Right lobe of liver (tissue), 6 donors: Measurements from ENCODE around the gene KIF11. TPM values are rescaled to one million over a fixed set of nuclear protein-coding genes. Genes with fewer than 3 reads are reported as not detected.

Source experiments
- ATAC-seq, 4 donors: fragments of 200-7000 bp; cut with Tn5 transposase; one replicate each; pipeline ENCODE4 v1.9.1; 2020; ENCODE audit warnings: mild to moderate bottlenecking in 4 of 4, moderate library complexity in 4 of 4
- DNase-seq, 3 donors: peaks; one replicate each; pipeline ENCODE4 v3.0.0-alpha.2; 2020
- H3K27ac ChIP-seq, 3 donors: fragments of 200-600 bp; one replicate each; pipeline ENCODE4 v1.8.0; 2022
- H3K27me3 ChIP-seq, 2 donors: fragments of 200-600 bp; one replicate each; pipeline ENCODE4 v1.8.0; 2022
- H3K36me3 ChIP-seq, 4 donors: fragments of 200-600 bp; sonication (generic) in 1 of 4; one replicate each; pipeline versions ENCODE4 v1.5.1 to v1.8.0; 2017 to 2022; ENCODE audit warnings: control low read depth in 1 of 4
- H3K4me1 ChIP-seq, 4 donors: fragments of 200-600 bp; sonication (generic) in 1 of 4; one replicate each; pipeline versions ENCODE4 v1.5.1 to v1.8.0; 2017 to 2022; ENCODE audit warnings: control low read depth in 1 of 4
- H3K4me3 ChIP-seq, 3 donors: fragments of 200-600 bp; one replicate each; pipeline ENCODE4 v1.8.0; 2022
- H3K9me3 ChIP-seq, 4 donors: fragments of 200-600 bp; sonication (generic) in 1 of 4; one replicate each; pipeline versions ENCODE4 v1.5.1 to v1.8.0; 2017 to 2022; ENCODE audit warnings: control low read depth in 1 of 4
- CTCF ChIP-seq, 4 donors: fragments of 200-600 bp in 3 of 4; fragments of 450-650 bp in 1 of 4; IDR thresholded peaks; one replicate each; pipeline versions ENCODE4 v1.5.1 to v1.8.0; 2016 to 2022; ENCODE audit warnings: antibody characterized with exemption in 4 of 4, mild to moderate bottlenecking in 2 of 4
- POLR2A ChIP-seq: fragments of 450-650 bp; IDR thresholded peaks from one replicate; pipeline ENCODE4 v1.6.1; 2017; ENCODE audit warnings: antibody characterized with exemption, mild to moderate bottlenecking
- WGBS: methylation state at CpG from one replicate; pipeline ENCODE4 v1.1.6; 2018; ENCODE audit warnings: low coverage, low lambda C conversion rate; ENCODE audit not compliant: insufficient coverage; ENCODE audit errors: missing lambda C conversion rate; 5-methylcytosine and 5-hydroxymethylcytosine counted together
- intact Hi-C, 2 donors: fragments of 100-400 bp; cut with DNase I; formaldehyde crosslinking; loops; one replicate each; pipeline versions ENCODE4 v1.11.2 to v1.14.1; 2022
- total RNA-seq, 6 experiments: library from RNA; depleted of rRNA in 2 of 6; stranded (reverse); fragments of >200 nt in 2 of 6; fragmentation: NEBNext Ultra II Directional in 3 of 6; extraction: Animal tissue kit (Norgen Biotek cat#: 25700) in 3 of 6; gene quantifications; one replicate each; pipeline versions ENCODE4 v1.1.0 to v1.2.4, GENCODE V29; 2016 to 2023
- donor health status: DM: no; HTN: yes; CAD: no.
- donor health status: DM: no; HTN: no; CAD: no.
- donor health status: DM: no; HTN: no; CAD: no.
- donor health status: DM: no; HTN: yes; CAD: no.
- donor health status: DM: no; HTN: yes; CAD: no.

KIF11 gene
- total RNA-seq, 6 experiments from 2014 or later: 0.35 to 1.4 (median 0.83) TPM

- Histone ChIP-seq H3K27me3 (no peaks in the 10 kb centered on the region), H3K36me3 (no peaks in the 10 kb centered on the region), H3K4me3 (no peak overlapping the region), H3K9me3 (no peaks in the 10 kb centered on the region), H3K4me1 (peaks cover 0 to 5% (median 0%) of the 10 kb centered on the region in 4 donors), H3K27ac (no peak overlapping the region)
- WGBS: 80% methylated on average over 1 of the region's 1 CpG
- ATAC-seq (no peak), DNase-seq (no peak)
- TF ChIP-seq POLR2A: no peak
- TF ChIP-seq CTCF (IDR thresholded peaks at IDR 0.05): no peak
- intact Hi-C loops: no loop called here
Measured at GRCh38 chr10:92598321-92598720, 5.4 kb downstream of the KIF11 start.

- Histone ChIP-seq H3K36me3 (no peaks in the 10 kb centered on the region), H3K4me1 (no peaks in the 10 kb centered on the region), H3K9me3 (no peaks in the 10 kb centered on the region), H3K27ac (no peak overlapping the region), H3K27me3 (no peaks in the 10 kb centered on the region), H3K4me3 (no peak overlapping the region)
- no peak for DNase-seq
- ATAC-seq: no peak
- no peak for TF ChIP-seq POLR2A
- no peak for TF ChIP-seq CTCF (IDR thresholded peaks at IDR 0.05)
- 83% methylated on average over 2 of the region's 2 CpGs for WGBS
- intact Hi-C loops: no loop called here
Measured at GRCh38 chr10:92604841-92605240, 11.9 kb downstream of the KIF11 start.

- DNase-seq (no peak), ATAC-seq (no peak)
- H3K27ac ChIP-seq: no peak overlapping the region
- no peaks in the 10 kb centered on the region for H3K9me3 ChIP-seq
- H3K4me1 ChIP-seq: no peaks in the 10 kb centered on the region
- H3K36me3 ChIP-seq: no peaks in the 10 kb centered on the region
- no peak overlapping the region for H3K4me3 ChIP-seq
- TF ChIP-seq CTCF (IDR thresholded peaks at IDR 0.05): no peak
- no peak for TF ChIP-seq POLR2A
- 95% methylated on average over 3 of the region's 3 CpGs for WGBS
- intact Hi-C loops: no loop called here
- no peaks in the 10 kb centered on the region for H3K27me3 ChIP-seq
Measured at GRCh38 chr10:92615515-92615914, 22.6 kb downstream of the KIF11 start.

GRCh38 chr10:92619368-92619767 is 26.4 kb downstream of the KIF11 start:
- ATAC-seq: no peak
- no peak for DNase-seq
- intact Hi-C loops: no loop called here

More at GRCh38 chr10:92619368-92619767, 26.4 kb downstream of the KIF11 start:
- H3K27ac ChIP-seq: no peak overlapping the region
- H3K36me3 ChIP-seq: no peaks in the 10 kb centered on the region
- H3K4me3 ChIP-seq: no peak overlapping the region
- TF ChIP-seq CTCF (IDR thresholded peaks at IDR 0.05) (no peak), POLR2A (no peak)
- no peaks in the 10 kb centered on the region for H3K9me3 ChIP-seq
- no peaks in the 10 kb centered on the region for H3K4me1 ChIP-seq
- no peaks in the 10 kb centered on the region for H3K27me3 ChIP-seq
